Right atrium auricular region (tissue), 2 donors: Measurements from ENCODE around the gene PPP1R1B. TPM values are rescaled to one million over a fixed set of nuclear protein-coding genes. Genes with fewer than 3 reads are reported as not detected.

Experiments
- DNase-seq: peaks from one replicate; pipeline ENCODE4 v3.0.0-alpha.2; 2019; ENCODE audit warnings: low spot score
- H3K27ac ChIP-seq, 2 donors: fragments of 200-600 bp; sonication (generic); 1 replicate in 1 of 2; 2 replicates in 1 of 2; pipeline ENCODE4 v1.5.1; 2016 to 2019
- H3K27me3 ChIP-seq, 2 donors: fragments of 200-600 bp; sonication (generic); one replicate each; pipeline versions ENCODE4 v1.5.1 to v1.6.0; 2017 to 2019
- H3K36me3 ChIP-seq: fragments of 200-600 bp; sonication (generic); one replicate; pipeline ENCODE4 v1.5.1; 2016
- H3K4me1 ChIP-seq, 2 donors: fragments of 200-600 bp; sonication (generic); one replicate each; pipeline versions ENCODE4 v1.5.1 to v1.6.0; 2017 to 2019
- H3K4me3 ChIP-seq, 2 donors: fragments of 200-600 bp; sonication (generic); 1 replicate in 1 of 2; 2 replicates in 1 of 2; pipeline ENCODE4 v1.5.1; 2017 to 2019; ENCODE audit warnings: mild to moderate bottlenecking in 1 of 2, moderate library complexity in 1 of 2
- H3K9me3 ChIP-seq, 2 donors: fragments of 200-600 bp; sonication (generic); one replicate each; pipeline ENCODE4 v1.5.1; 2019
- total RNA-seq, 2 donors: library from RNA; depleted of rRNA; stranded (reverse); fragments of >200 nt; gene quantifications; one replicate each; pipeline ENCODE4 v1.1.0, GENCODE V29; 2016
- TF ChIP-seq, protein P1 (sequence below), 2 donors: fragments of 200-600 bp; sonication (generic); IDR thresholded peaks; one replicate each; pipeline ENCODE4 v1.5.1; 2019; ENCODE audit warnings: antibody characterized with exemption in 2 of 2

The PPP1R1B gene
- total RNA-seq, 2 donors from 2014 or later = 6.7 TPM; not detected in 1

DNA sequence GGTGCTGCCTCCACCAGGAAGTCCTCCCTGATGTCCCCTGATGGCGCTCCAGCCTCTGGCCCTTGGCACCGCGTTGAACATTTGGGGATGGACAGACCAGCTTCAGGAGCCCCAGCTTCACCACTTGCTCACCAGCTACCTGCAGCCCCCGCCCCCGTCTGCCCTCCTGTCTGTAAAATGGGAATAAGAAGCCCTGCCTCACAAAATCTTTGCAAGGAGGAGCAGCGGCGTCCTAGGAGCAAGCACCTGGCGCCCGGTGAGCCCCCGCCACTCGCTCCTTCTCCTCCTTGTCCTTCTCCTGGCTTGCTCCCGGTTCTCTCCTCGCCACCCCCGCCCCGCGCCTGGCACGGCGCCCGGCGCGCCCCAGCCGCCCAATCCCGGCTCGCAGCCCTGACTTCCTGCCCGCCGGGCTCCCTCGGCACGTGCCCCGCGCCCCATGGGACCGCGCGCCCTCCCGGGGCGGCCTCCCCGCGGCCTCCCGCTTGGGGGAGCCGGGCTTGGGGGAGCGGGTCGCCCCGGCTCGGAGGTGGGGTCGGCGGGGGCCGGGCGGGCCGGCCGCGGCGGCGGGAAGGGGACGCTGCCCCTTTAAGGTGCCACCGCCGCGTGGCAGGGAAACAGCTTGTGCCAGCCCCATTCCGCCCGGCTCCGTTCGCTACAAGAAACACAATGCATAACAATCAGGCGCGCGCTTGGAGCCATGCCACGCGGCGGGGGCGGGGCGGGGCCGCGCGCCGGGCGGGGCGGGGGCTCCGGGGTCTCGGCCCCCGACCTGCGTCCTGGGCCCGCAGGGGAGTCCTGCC lies 9.1 kb upstream of the PPP1R1B start:
- Histone ChIP-seq H3K27me3 (peaks cover 0 to 3% of the 10 kb centered on the region in 2 donors), H3K9me3 (no peaks in the 10 kb centered on the region), H3K27ac (no peak overlapping the region), H3K4me1 (peaks cover 0 to 19% of the 10 kb centered on the region in 2 donors), H3K4me3 (peak overlapping the region; percentile 36 to 59), H3K36me3 (no peaks in the 10 kb centered on the region)
- no peak for DNase-seq
- TF ChIP-seq, protein P1, sequence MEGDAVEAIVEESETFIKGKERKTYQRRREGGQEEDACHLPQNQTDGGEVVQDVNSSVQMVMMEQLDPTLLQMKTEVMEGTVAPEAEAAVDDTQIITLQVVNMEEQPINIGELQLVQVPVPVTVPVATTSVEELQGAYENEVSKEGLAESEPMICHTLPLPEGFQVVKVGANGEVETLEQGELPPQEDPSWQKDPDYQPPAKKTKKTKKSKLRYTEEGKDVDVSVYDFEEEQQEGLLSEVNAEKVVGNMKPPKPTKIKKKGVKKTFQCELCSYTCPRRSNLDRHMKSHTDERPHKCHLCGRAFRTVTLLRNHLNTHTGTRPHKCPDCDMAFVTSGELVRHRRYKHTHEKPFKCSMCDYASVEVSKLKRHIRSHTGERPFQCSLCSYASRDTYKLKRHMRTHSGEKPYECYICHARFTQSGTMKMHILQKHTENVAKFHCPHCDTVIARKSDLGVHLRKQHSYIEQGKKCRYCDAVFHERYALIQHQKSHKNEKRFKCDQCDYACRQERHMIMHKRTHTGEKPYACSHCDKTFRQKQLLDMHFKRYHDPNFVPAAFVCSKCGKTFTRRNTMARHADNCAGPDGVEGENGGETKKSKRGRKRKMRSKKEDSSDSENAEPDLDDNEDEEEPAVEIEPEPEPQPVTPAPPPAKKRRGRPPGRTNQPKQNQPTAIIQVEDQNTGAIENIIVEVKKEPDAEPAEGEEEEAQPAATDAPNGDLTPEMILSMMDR (IDR thresholded peaks at IDR 0.05) = no peak

DNA sequence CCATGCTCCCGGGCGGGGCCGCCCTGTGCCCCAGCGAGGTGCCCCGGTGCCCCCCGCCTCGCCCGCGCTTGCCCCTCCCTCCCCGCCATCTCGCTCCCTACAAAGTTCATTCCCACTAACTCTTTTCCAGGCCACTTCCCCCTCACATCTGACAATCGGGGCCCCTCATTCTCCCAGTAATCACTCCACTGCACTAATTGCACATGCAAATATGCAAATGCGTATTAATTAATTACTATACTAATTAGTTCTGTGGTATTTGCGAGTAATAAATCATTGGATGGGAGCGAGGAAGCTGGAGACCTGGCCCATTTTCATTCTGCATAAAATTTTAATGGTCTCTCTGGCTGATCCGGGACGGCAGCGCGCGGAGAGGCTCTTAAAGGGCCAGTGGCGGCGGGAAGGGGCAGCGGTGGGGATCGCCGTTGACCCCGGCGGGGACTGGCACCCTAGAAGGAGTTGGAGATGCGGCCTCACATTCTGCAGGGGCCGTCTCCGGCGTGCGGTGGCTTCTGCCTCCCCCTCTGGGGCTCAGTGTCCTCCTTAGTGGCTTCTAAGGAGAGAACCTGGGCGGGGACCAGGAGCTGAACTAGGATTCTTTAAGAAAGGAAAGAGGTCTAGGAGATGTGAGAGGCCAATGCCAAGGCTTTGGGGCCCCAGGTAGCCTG lies 8.4 kb upstream of the PPP1R1B start:
- Histone ChIP-seq H3K4me3 (peak overlapping the region; percentile 36 to 59), H3K27me3 (peaks cover 0 to 3% of the 10 kb centered on the region in 2 donors), H3K36me3 (no peaks in the 10 kb centered on the region), H3K27ac (no peak overlapping the region), H3K4me1 (peaks cover 0 to 25% of the 10 kb centered on the region in 2 donors), H3K9me3 (no peaks in the 10 kb centered on the region)
- no peak for DNase-seq
- TF ChIP-seq, protein P1 (IDR thresholded peaks at IDR 0.05) = no peak

DNA sequence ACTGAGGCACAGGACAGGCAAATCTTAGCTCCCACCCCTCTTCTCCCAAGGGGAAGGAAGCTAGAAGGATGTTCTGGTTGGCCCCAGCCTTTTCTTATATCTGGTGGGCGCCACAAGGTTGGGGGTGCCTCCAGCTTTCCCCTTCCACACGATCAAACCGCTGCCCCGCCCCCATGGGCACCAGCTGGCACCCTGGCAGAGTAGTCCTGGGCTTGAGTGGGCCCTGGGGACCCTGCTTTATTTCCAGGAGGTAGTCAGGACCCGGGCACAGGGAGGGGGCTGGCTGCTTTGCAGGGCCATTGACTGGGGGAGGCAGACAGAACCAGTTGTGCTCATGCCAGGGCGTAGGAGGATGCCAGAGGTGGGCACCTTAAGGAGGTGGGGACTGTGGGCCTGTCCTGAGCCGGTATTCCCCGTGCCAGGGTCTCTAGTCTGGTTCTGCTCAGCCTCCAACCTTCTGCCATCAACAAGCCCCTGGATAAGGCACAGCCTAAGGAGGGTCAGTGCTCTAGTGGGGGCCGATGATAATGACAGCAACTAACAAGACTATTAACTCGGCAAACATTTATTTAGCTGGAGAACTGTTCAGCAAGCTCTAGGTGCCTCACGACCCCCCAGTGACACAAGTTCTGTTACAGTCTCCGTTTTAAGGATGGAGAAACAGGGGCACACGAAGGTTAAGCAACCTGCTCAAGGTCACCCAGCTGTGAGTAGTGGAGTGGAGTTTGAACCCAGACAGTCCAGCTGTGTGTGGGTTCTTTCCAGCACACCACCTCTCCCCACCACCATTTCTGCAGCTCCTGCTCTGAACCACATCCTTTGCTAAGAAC lies 7.6 kb upstream of the PPP1R1B start:
- DNase-seq = no peak
- Histone ChIP-seq H3K27ac (no peak overlapping the region), H3K4me3 (no peak overlapping the region), H3K36me3 (no peaks in the 10 kb centered on the region), H3K4me1 (peaks cover 0 to 27% of the 10 kb centered on the region in 2 donors), H3K27me3 (peaks cover 0 to 3% of the 10 kb centered on the region in 2 donors), H3K9me3 (no peaks in the 10 kb centered on the region)
- TF ChIP-seq, protein P1 (IDR thresholded peaks at IDR 0.05) = no peak

DNA sequence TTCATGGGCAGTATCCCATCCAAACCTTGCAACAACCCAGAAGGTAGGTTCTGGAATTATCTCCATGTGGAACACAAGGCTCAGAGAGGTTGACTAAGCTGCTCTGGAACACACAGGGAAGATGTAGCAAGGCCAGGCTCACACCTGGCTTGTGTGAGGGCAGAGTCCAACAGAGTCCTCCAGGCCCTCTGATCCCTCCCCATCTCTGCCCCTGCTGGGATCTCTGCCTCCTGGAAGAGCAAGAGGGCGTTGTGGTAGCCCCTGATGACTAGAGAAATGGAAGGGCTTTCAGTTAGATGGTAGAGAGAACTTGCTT lies 7.0 kb upstream of the PPP1R1B start:
- TF ChIP-seq, protein P1 (IDR thresholded peaks at IDR 0.05) = no peak
- H3K4me1 ChIP-seq = peaks cover 0 to 27% of the 10 kb centered on the region in 2 donors
- no peak overlapping the region for H3K27ac ChIP-seq
- H3K27me3 ChIP-seq = peaks cover 0 to 1% of the 10 kb centered on the region in 2 donors
- H3K36me3 ChIP-seq = no peaks in the 10 kb centered on the region
- H3K4me3 ChIP-seq = no peak overlapping the region
- no peaks in the 10 kb centered on the region for H3K9me3 ChIP-seq
- DNase-seq = no peak

DNA sequence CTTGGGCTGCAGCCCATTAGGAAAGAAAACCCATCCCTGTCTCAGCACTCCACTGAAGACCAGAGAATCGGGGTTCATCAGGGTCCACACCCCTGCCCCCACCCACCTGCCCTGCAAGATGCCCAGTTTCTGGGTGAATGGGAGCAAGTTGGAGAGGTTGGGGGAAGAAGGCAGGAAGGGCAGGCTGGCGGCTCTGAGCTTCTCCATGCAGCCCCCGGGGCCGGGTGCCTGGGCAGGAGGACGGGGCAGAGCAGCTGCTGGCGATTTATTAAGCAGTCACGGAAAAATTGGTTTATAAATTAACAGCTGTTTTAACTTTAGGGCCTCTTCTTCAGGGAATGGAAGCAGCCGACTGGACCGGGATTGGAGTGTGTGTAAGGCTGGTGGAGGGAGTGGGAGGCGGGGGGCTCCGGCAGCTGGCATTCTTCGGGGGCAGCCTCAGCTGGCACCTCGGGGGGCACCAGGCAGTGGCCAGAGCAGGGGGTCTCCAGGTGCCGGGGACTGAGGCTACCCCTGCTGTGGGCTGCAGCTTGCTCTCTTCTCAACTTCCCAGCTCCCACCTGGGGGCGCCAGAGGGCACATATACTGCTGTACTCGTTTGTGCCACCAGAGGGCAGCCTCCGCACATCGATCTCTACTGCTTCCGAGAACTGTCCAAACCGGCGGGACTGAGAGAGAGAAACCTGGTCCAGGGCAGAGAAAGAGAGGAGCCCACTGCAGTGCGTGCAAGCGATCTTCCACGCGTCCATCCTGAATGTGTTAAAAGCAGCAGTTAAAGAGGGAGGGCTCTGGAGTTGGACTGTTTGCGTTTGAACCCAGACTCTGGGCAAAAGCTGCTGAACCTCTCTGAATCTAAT lies 5.0 kb upstream of the PPP1R1B start:
- TF ChIP-seq, protein P1 (IDR thresholded peaks at IDR 0.05) = peak; percentile 98 to 99
- H3K36me3 ChIP-seq = no peaks in the 10 kb centered on the region
- no peak overlapping the region for H3K27ac ChIP-seq
- peak; percentile 93 for DNase-seq
- no peaks in the 10 kb centered on the region for H3K9me3 ChIP-seq
- no peak overlapping the region for H3K4me3 ChIP-seq
- peaks cover 0 to 31% of the 10 kb centered on the region in 2 donors for H3K4me1 ChIP-seq
- peaks cover 0 to 2% of the 10 kb centered on the region in 2 donors for H3K27me3 ChIP-seq
